HG03565 (cell line): ENCODE measurements around the gene RFX7.
"Not testable (repeated sequence)": the region's sequence is repeated elsewhere in the genome, so short reads cannot be mapped to it uniquely, and the experiment has no call there.

ENCODE experiments used
- ATAC-seq: cut with Tn5 transposase; IDR thresholded peaks from one replicate; pipeline ENCODE4 v1.9.1; 2021; ENCODE audit warnings: mild to moderate bottlenecking, moderate library complexity; ENCODE audit not compliant: unreplicated experiment

RFX7 gene

GRCh38 chr15:56243163-56244037 lies at the start of gene RFX7:
RFX7 (minus strand) TSS chr15:56243879; CDS start chr15:56243285, 594 bp downstream.
- ATAC-seq = peak; percentile 33

- no peak for ATAC-seq
Observed at GRCh38 chr15:56292546-56293316, 49.1 kb upstream of the RFX7 start.

- ATAC-seq = no peak
Observed at GRCh38 chr15:56291741-56292140, 48.1 kb upstream of the RFX7 start.

- no peak for ATAC-seq
Observed at GRCh38 chr15:56286213-56286612, 42.5 kb upstream of the RFX7 start.

- no peak for ATAC-seq
Observed at GRCh38 chr15:56281145-56281544, 37.5 kb upstream of the RFX7 start.

GRCh38 chr15:56273724-56274123 lies 30.0 kb upstream of the RFX7 start:
- ATAC-seq = no peak

GRCh38 chr15:56272454-56272853 lies 28.8 kb upstream of the RFX7 start:
- ATAC-seq = no peak

- ATAC-seq = not testable (repeated sequence)
Observed at GRCh38 chr15:56266465-56266864, 22.8 kb upstream of the RFX7 start.

GRCh38 chr15:56261854-56262509 lies 18.3 kb upstream of the RFX7 start:
- ATAC-seq = no peak

GRCh38 chr15:56257306-56257705 lies 13.6 kb upstream of the RFX7 start:
- not testable (repeated sequence) for ATAC-seq

- ATAC-seq = no peak
Observed at GRCh38 chr15:56254265-56254664, 10.6 kb upstream of the RFX7 start.

- ATAC-seq = no peak
Observed at GRCh38 chr15:56252386-56252785, 8.7 kb upstream of the RFX7 start.

GRCh38 chr15:56251315-56252095 lies 7.8 kb upstream of the RFX7 start:
- no peak for ATAC-seq

- ATAC-seq = no peak
Observed at GRCh38 chr15:56250626-56251025, 6.9 kb upstream of the RFX7 start.

- no peak for ATAC-seq
Observed at GRCh38 chr15:56249092-56249491, 5.4 kb upstream of the RFX7 start.

GRCh38 chr15:56248311-56248992 lies 4.8 kb upstream of the RFX7 start:
- no peak for ATAC-seq

- no peak for ATAC-seq
Observed at GRCh38 chr15:56247266-56247665, 3.6 kb upstream of the RFX7 start.

GRCh38 chr15:56245871-56246814 lies 2.5 kb upstream of the RFX7 start:
- peak; percentile 51 for ATAC-seq
